Fibroblast of villous mesenchyme (primary cell): Measurements from ENCODE around the gene EVI2A. TPM values are rescaled to one million over a fixed set of nuclear protein-coding genes. Genes with fewer than 3 reads are reported as not detected.
A peak's percentile ranks its signal among the peaks of the same experiment; 100 is the strongest.

Source experiments
- DNase-seq: peaks from one replicate; pipeline ENCODE4 v3.0.0-alpha.2; 2010; ENCODE audit warnings: low read depth
- H3K4me3 ChIP-seq: 2 replicates; pipeline ENCODE4 v1.5.1; 2011; ENCODE audit warnings: low read depth, mild to moderate bottlenecking, low read length
- CTCF ChIP-seq: IDR thresholded peaks from 2 replicates; pipeline ENCODE4 v1.5.1; 2012; ENCODE audit warnings: low read depth, mild to moderate bottlenecking, low read length; ENCODE audit not compliant: insufficient read depth
- total RNA-seq: library from RNA; depleted of rRNA; stranded (reverse); fragments of >200 nt; gene quantifications from 2 replicates; pipeline ENCODE4 v1.2.3, GENCODE V29; 2012

EVI2A gene
- total RNA-seq, 1 donor = 0.43 TPM

DNA sequence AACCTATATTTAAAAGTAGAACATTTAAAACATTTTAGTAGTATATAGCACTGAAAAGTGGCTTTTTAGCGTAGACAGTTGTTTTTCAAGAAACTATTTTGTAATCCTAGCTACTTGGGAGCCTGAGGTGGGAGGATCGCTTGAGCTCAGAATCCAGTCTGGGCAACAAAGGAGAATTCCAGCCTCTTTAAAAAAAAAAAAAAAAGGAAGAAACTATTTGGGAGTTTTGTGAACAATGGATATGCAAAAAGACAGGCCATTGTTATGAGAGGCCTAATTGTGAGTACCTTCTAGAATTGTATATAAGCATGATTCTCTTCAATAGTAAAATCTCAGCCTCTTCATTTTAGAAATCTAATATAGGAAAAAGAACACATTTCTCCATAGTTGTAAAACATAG, 42.0 kb downstream of the EVI2A start:
- DNase-seq = no peak
- no peak overlapping the region for H3K4me3 ChIP-seq
- TF ChIP-seq CTCF = no peak

GRCh38 chr17:31275116-31275515, 46.3 kb downstream of the EVI2A start:
- no peak overlapping the region for H3K4me3 ChIP-seq
- no peak for DNase-seq
- TF ChIP-seq CTCF = no peak

GRCh38 chr17:31274252-31274651, 47.2 kb downstream of the EVI2A start:
- H3K4me3 ChIP-seq = no peak overlapping the region
- peak; percentile 84 for DNase-seq
- TF ChIP-seq CTCF = no peak

GRCh38 chr17:31273516-31273915, 47.9 kb downstream of the EVI2A start:
- DNase-seq = no peak
- no peak for TF ChIP-seq CTCF
- no peak overlapping the region for H3K4me3 ChIP-seq

- H3K4me3 ChIP-seq = no peak overlapping the region
- TF ChIP-seq CTCF = no peak
- DNase-seq = no peak
Observed at GRCh38 chr17:31272803-31273202, 48.6 kb downstream of the EVI2A start.

DNA sequence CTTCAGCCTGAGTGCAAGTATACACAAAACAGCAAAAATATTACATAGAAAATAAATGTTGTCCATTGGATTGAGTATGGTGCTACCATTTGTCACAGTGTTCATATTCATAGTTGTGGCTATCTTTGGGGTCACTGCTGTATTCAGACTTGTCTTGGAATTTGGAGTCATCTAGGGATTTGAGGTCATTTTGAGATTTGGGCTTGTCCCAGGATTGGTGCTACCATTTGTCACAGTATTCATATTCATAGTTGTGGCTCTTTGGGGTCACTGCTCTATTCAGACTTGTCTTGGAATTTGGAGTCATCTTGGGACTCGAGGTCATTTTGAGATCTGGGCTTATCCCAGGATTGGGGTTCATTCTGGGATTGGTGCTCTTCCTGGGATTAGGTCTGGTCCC, 49.2 kb downstream of the EVI2A start:
- DNase-seq = no peak
- TF ChIP-seq CTCF = no peak
- H3K4me3 ChIP-seq = no peak overlapping the region

DNA sequence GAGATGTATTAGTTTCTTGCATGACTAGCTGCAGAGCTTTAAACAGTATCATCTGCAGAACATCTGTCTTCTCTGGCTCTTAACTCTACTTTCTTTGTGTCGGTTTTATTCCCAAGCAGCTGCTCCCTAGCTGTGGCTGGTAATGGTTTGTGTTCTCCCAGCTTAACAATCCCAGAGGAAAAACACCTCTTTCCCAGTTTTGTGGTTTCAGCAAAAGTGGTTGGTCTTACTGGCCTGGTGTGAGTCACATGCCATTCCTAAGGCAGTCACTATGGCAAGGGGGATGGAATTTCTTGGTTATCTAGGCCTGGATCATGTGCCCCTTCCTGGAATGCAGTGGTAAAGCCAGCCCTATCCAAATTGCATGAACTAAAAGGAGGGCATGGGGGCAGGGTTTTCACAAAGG, 51.8 kb downstream of the EVI2A start:
- no peak for TF ChIP-seq CTCF
- peak; percentile 98 for DNase-seq
- no peak overlapping the region for H3K4me3 ChIP-seq
